Measurements from ENCODE around the gene PDCD1. TPM values are rescaled to one million over a fixed set of nuclear protein-coding genes. Genes with fewer than 3 reads are reported as not detected.
"Not testable (repeated sequence)": the region's sequence is repeated elsewhere in the genome, so short reads cannot be mapped to it uniquely, and the experiment has no call there.

The PDCD1 gene
- total RNA-seq, 4 donors from 2014 or later = 1.2 to 2.5 (median 1.5) TPM

DNA sequence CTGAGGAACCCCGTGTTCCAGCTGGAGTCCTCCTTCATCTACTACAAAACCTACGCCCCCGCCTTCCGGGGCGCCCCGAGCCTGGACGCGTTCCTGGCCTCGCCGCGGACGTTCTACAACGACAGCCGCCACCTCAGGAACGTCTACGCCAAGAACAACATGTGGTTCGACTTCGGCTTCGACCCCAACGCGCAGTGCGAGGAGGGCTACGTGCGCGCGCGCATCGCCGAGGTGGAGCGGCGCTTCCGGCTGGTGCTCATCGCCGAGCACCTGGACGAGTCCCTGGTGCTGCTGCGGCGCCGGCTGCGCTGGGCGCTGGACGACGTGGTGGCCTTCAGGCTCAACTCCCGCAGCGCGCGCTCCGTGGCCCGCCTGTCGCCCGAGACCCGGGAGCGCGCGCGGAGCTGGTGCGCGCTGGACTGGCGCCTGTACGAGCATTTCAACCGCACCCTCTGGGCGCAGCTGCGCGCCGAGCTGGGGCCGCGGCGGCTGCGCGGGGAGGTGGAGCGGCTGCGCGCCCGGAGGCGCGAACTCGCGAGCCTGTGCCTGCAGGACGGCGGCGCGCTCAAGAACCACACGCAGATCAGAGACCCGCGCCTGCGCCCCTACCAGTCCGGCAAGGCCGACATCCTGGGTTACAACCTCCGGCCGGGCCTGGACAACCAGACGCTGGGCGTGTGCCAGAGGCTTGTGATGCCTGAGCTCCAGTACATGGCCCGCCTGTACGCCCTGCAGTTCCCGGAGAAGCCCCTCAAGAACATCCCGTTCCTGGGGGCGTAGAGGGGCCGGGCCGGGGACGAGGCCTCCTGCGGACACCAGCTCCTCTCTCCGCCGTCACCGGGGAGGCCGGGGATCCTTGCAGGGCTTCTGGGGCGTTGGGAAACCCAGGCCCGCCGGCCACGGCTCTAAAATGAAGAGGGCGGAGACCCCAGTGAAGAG, 55.0 kb downstream of the PDCD1 start:
- peaks cover 6 to 42% (median 8%) of the 10 kb centered on the region in 4 donors for H3K27me3 ChIP-seq
- H3K36me3 ChIP-seq = no peaks in the 10 kb centered on the region
- H3K9me3 ChIP-seq = no peaks in the 10 kb centered on the region
- intact Hi-C loops (cut with DNase I) = no loop called here
- H3K4me1 ChIP-seq = peaks cover 16 to 23% (median 20%) of the 10 kb centered on the region in 3 donors
- peak overlapping the region; percentile 37 to 71 (median 47) for H3K4me3 ChIP-seq
- no peak for DNase-seq
- 0 to 1% methylated on average over 5 to 14 of the region's 109 CpGs for WGBS, 2 donors
- H3K27ac ChIP-seq = no peak overlapping the region
- TF ChIP-seq, protein P1, sequence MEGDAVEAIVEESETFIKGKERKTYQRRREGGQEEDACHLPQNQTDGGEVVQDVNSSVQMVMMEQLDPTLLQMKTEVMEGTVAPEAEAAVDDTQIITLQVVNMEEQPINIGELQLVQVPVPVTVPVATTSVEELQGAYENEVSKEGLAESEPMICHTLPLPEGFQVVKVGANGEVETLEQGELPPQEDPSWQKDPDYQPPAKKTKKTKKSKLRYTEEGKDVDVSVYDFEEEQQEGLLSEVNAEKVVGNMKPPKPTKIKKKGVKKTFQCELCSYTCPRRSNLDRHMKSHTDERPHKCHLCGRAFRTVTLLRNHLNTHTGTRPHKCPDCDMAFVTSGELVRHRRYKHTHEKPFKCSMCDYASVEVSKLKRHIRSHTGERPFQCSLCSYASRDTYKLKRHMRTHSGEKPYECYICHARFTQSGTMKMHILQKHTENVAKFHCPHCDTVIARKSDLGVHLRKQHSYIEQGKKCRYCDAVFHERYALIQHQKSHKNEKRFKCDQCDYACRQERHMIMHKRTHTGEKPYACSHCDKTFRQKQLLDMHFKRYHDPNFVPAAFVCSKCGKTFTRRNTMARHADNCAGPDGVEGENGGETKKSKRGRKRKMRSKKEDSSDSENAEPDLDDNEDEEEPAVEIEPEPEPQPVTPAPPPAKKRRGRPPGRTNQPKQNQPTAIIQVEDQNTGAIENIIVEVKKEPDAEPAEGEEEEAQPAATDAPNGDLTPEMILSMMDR (IDR thresholded peaks at IDR 0.05) = no peak
- TF ChIP-seq POLR2A (IDR thresholded peaks at IDR 0.05) = no peak

DNA sequence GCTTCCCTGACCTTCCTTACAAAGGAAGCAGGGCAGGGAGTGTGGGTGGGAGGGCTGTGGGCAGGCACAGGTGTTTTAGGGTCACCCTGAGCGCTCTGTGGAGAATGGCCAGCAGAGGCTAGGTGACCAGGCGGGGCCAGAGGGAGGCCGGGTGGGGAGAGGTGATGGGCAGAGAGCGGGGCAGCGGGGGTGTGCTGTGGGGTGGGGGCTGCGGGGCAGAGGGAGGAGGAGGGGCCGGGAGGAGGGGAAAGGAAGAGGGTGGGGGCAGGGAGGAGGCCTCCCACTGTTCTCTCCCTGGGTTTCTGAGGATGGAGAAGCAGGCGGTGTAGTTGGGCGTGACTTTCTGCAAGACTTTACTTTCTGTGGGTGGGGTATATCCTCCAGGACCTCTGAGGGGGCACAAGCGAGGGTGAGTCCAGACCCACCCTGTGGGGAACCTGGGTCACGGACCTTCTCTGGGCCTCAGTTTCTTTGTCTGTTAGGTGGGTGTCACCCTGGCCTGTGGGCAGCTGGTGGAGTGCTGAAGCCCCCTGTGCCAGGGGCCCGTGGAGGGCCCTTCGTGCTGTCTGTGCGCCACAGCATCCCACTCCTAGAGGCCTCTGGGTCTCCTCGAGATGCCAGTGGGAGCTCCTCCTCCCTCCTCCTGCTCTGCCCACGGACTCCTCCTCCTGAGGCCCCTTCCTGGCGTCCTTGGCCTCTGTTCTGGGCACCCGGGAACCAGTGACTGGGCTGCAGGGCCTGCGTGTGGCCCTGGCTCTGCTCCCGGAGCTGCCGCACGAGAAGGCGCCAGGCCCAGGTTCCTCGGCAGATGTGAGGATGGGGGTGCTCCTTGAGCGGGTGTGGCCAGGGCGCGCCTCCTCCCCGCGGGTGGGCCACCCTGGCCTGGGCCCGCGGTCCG, 56.0 kb downstream of the PDCD1 start:
- TF ChIP-seq, protein P1 (IDR thresholded peaks at IDR 0.05) = no peak
- no peak for TF ChIP-seq POLR2A (IDR thresholded peaks at IDR 0.05)
- H3K9me3 ChIP-seq = no peaks in the 10 kb centered on the region
- 49 to 74% methylated on average over 3 to 13 of the region's 32 CpGs for WGBS, 2 donors
- H3K36me3 ChIP-seq = no peaks in the 10 kb centered on the region
- peaks cover 6 to 42% (median 8%) of the 10 kb centered on the region in 4 donors for H3K27me3 ChIP-seq
- no peak overlapping the region for H3K27ac ChIP-seq
- H3K4me3 ChIP-seq = peak overlapping the region in 3 of 4 donors; percentile 40 to 71 (median 54)
- no peak for DNase-seq
- intact Hi-C loops (cut with DNase I) = no loop called here
- peaks cover 16 to 23% (median 20%) of the 10 kb centered on the region in 3 donors for H3K4me1 ChIP-seq

DNA sequence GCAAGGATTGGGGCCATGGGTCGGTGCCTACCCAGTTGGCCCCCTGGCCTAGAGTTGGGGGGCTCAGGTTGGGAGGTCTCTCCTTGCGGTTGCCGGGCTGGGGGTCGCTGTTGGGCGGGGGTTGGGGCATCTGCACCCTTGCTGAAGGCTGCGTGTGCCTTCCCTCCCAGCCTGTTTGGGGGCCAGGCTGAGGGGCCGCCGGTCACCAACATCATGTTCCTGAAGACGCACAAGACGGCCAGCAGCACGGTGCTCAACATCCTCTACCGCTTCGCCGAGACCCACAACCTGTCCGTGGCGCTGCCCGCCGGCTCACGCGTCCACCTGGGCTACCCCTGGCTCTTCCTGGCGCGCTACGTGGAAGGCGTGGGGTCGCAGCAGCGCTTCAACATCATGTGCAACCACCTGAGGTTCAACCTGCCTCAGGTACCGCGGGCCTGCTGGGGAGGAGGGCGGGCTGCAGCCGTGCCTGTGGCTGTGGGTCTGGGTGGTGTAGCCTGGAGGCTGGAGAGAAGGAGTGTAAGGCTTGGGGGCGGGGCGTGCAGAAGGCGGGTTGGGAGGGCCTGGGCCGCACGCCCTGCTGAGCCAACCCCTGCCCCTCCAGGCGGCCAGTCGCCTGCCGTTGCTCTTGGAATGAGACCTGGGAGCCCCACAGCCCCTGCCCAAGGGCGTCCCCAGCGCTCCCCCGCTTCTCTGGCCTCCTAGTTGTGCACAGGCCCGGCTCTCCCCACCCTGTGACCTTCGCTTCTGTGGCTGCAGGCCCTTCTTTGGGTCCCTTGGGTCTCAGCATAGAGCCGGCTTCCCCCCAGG, 56.9 kb downstream of the PDCD1 start:
- Histone ChIP-seq H3K9me3 (no peaks in the 10 kb centered on the region), H3K27ac (no peak overlapping the region), H3K4me1 (peaks cover 16 to 23% (median 20%) of the 10 kb centered on the region in 3 donors), H3K4me3 (no peak overlapping the region), H3K27me3 (peaks cover 6 to 43% (median 8%) of the 10 kb centered on the region in 4 donors), H3K36me3 (no peaks in the 10 kb centered on the region)
- intact Hi-C loops (cut with DNase I) = no loop called here
- TF ChIP-seq, protein P1 (IDR thresholded peaks at IDR 0.05) = no peak
- no peak for TF ChIP-seq POLR2A (IDR thresholded peaks at IDR 0.05)
- WGBS, 2 donors = 83 to 94% methylated on average over 19 to 23 of the region's 44 CpGs
- no peak for DNase-seq

DNA sequence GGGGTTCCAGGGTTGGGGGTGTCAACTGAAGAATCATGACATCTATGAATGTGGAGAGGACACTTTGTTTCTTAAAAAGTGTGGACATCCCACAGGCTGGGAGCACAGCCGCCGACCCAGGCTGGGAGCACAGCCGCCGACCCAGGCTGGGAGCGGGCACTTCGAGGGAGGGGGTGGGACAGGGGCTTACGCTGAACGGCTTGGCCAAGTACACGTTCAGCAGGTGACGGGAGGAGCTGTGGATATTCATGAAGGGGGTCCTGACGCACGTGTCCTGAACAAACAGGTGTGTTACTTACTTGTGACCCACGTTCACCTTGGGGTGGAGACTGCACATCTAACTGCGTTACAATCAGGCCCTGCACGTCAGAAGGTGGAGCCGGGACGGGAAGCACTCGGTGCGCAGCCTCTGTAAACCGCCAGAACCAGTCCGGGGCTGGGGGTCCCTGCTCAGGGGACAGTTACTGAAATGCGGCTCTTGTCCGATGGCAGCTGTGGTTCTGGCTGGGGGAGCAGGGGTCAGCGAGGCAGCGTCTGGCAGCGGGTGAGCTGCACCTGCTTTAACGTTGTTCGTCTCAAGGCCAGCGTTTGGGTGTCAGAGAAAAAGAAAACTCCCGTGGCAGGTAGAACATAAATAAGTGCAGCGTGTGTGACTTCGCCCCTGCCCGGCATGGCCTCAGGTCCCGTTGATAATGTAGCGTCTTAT, 58.3 kb downstream of the PDCD1 start:
- H3K9me3 ChIP-seq; H3K27ac ChIP-seq; H3K36me3 ChIP-seq; intact Hi-C loops (cut with DNase I); DNase-seq; H3K4me3 ChIP-seq: not testable (repeated sequence)
- Histone ChIP-seq H3K4me1 (peaks cover 16 to 23% (median 20%) of the 10 kb centered on the region in 3 donors), H3K27me3 (peaks cover 6 to 49% (median 8%) of the 10 kb centered on the region in 4 donors)
- WGBS, 2 donors = 72 to 82% methylated on average over 18 to 31 of the region's 35 CpGs

Other genes starting within 250 kb of the PDCD1 start
- gene THAP4, start 221.7 kb downstream of the PDCD1 start, total RNA-seq = 10 to 100 TPM; 40.7 to 53.2 (median 46.4) TPM
- gene ATG4B, start 221.2 kb downstream of the PDCD1 start, total RNA-seq = 10 to 100 TPM; 33.0 to 60.9 (median 45.6) TPM
- gene DTYMK, start 172.1 kb downstream of the PDCD1 start, total RNA-seq = 10 to 100 TPM; 14.6 to 40.3 (median 21.9) TPM
- gene ING5, start 156.9 kb downstream of the PDCD1 start, total RNA-seq = 10 to 100 TPM; 10.4 to 39.3 (median 18.8) TPM
- gene D2HGDH, start 124.3 kb downstream of the PDCD1 start, total RNA-seq = 10 to 100 TPM; 16.9 to 33.4 (median 23.6) TPM
- gene GAL3ST2, start 82.1 kb downstream of the PDCD1 start, total RNA-seq = under 1 TPM in 1 of 4 donors, not detected in 3; 0.38 TPM
- not detected for gene NEU4, start 49.7 kb downstream of the PDCD1 start, total RNA-seq
- gene RTP5, start 10.8 kb upstream of the PDCD1 start, total RNA-seq = under 1 TPM in 2 of 4 donors, not detected in 2; 0.12 to 0.19 TPM

All from esophagus squamous epithelium (tissue), 5 donors.